Hepatocyte (in vitro differentiated cells): ENCODE results near the gene TYW3. TPM values are rescaled to one million over a fixed set of nuclear protein-coding genes. Genes with fewer than 3 reads are reported as not detected.
A peak's percentile ranks its signal among the peaks of the same experiment; 100 is the strongest.

Experiments
- DNase-seq: peaks from one replicate; pipeline ENCODE4 v3.0.0-alpha.2; 2016; ENCODE audit warnings: low spot score
- H2AFZ ChIP-seq: fragments of 200-600 bp; sonication (generic); 2 replicates; pipeline ENCODE4 v1.6.0; 2016; ENCODE audit warnings: antibody characterized with exemption, mild to moderate bottlenecking
- H3K27ac ChIP-seq: fragments of 200-600 bp; sonication (generic); 2 replicates; pipeline ENCODE4 v1.5.1; 2016; ENCODE audit warnings: mild to moderate bottlenecking
- H3K27me3 ChIP-seq: fragments of 200-600 bp; sonication (generic); 2 replicates; pipeline ENCODE4 v1.6.1; 2016
- H3K36me3 ChIP-seq: fragments of 200-600 bp; sonication (generic); replicated peaks from 2 replicates; pipeline ENCODE4 v1.5.1; 2016; ENCODE audit warnings: low read depth; ENCODE audit not compliant: insufficient read depth
- H3K4me1 ChIP-seq: fragments of 200-600 bp; sonication (generic); 2 replicates; pipeline ENCODE4 v1.5.1; 2016; ENCODE audit warnings: mild to moderate bottlenecking, moderate library complexity; ENCODE audit not compliant: insufficient read depth
- H3K4me2 ChIP-seq: fragments of 200-600 bp; sonication (generic); 2 replicates; pipeline ENCODE4 v1.6.0; 2016
- H3K4me3 ChIP-seq: fragments of 200-600 bp; sonication (generic); 2 replicates; pipeline ENCODE4 v1.5.1; 2016; ENCODE audit warnings: mild to moderate bottlenecking
- H3K79me2 ChIP-seq: fragments of 200-600 bp; sonication (generic); 2 replicates; pipeline ENCODE4 v1.6.0; 2017; ENCODE audit warnings: mild to moderate bottlenecking
- H3K9me2 ChIP-seq: fragments of 200-600 bp; sonication (generic); replicated peaks from 2 replicates; pipeline ENCODE4 v1.6.0; 2017; ENCODE audit warnings: mild to moderate bottlenecking; ENCODE audit not compliant: insufficient read depth
- H3K9me3 ChIP-seq: fragments of 200-600 bp; sonication (generic); 2 replicates; pipeline ENCODE4 v1.5.1; 2016; ENCODE audit warnings: low read depth, mild to moderate bottlenecking
- H4K20me1 ChIP-seq: fragments of 200-600 bp; sonication (generic); 2 replicates; pipeline ENCODE4 v1.6.0; 2016; ENCODE audit warnings: mild to moderate bottlenecking; ENCODE audit not compliant: insufficient read depth, poor library complexity, severe bottlenecking
- EZH2 ChIP-seq: fragments of 200-600 bp; sonication (generic); IDR thresholded peaks from 2 replicates; pipeline ENCODE4 v1.6.1; 2016; ENCODE audit warnings: antibody characterized with exemption, mild to moderate bottlenecking, borderline replicate concordance
- EZH2phosphoT487 ChIP-seq: fragments of 200-600 bp; sonication (generic); IDR thresholded peaks from one replicate; pipeline ENCODE4 v1.6.1; 2018; ENCODE audit warnings: antibody characterized with exemption, mild to moderate bottlenecking, low read depth, moderate library complexity; ENCODE audit not compliant: unreplicated experiment, severe bottlenecking
- WGBS: methylation state at CpG from one replicate; pipeline ENCODE4 v1.1.6; 2016; ENCODE audit warnings: low lambda C conversion rate; ENCODE audit errors: missing lambda C conversion rate; 5-methylcytosine and 5-hydroxymethylcytosine counted together
- polyA plus RNA-seq: library from polyadenylated mRNA; unstranded; fragments of >200 nt; fragmentation: Nextera tagmentation; extraction: Ambion mirVana; gene quantifications from 2 replicates; pipeline ENCODE4 v1.2.1, GENCODE V29; 2016
- total RNA-seq: library from RNA; depleted of rRNA; stranded (reverse); fragments of >200 nt; gene quantifications from 2 replicates; pipeline ENCODE4 v1.2.3, GENCODE V29; 2014
- TF ChIP-seq, protein P1 (sequence below): fragments of 200-600 bp; sonication (generic); IDR thresholded peaks from 2 replicates; pipeline ENCODE4 v1.5.1; 2016; ENCODE audit warnings: antibody characterized with exemption, mild to moderate bottlenecking; ENCODE audit not compliant: poor library complexity

The TYW3 gene, protein sequence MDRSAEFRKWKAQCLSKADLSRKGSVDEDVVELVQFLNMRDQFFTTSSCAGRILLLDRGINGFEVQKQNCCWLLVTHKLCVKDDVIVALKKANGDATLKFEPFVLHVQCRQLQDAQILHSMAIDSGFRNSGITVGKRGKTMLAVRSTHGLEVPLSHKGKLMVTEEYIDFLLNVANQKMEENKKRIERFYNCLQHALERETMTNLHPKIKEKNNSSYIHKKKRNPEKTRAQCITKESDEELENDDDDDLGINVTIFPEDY
- total RNA-seq, result 0.04 and 0.33 TPM in 2 replicates
- 0.42 TPM in 1 of 2 replicates, not detected in the other for polyA plus RNA-seq

DNA sequence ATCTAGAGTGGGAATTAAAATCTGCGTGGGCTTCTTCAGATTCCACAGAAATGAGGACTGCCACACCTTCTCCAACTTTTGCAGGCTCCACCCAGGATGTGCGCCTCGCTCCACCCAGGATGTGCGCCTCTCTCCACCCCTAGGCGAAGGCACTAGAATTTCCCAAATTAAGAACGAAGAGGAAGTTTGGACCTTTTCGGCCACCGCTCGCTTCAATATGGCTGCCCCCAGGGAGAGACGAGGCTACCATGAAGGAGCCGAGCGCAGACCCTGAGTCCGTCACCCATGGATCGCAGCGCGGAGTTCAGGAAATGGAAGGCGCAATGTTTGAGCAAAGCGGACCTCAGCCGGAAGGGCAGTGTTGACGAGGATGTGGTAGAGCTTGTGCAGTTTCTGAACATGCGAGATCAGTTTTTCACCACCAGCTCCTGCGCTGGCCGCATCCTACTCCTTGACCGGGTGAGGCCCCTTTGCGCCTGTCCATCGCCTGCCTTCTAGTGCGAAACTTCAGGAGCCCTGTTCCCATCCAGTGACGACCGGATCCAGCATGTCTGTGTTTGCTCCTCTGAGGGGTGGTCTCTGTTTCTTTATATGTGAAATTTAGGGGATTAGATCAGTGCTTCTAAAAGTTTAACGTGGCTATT, at the start of gene TYW3, which contains the start of gene CRYZ:
Gene TYW3, plus strand, starts transcription at position 193 of the 644 bp plus-strand sequence. Its CDS starts 93 bp downstream, at position 286.
Gene CRYZ, minus strand, starts transcription at position 91 of the 644 bp plus-strand sequence. CDS start 8,229 bp downstream, outside the sequence.
- Histone ChIP-seq H3K27ac (peak within 1 kb of the TSS; percentile 91), H3K4me3 (no peak within 1 kb of the TSS), H3K4me2 (peak within 1 kb of the TSS; percentile 61), H4K20me1 (no peaks in the 10 kb centered on the region), H3K36me3 (no peaks in the 10 kb centered on the region), H2AFZ (no peak within 1 kb of the TSS), H3K9me3 (no peaks in the 10 kb centered on the region), H3K27me3 (no peaks in the 10 kb centered on the region), H3K4me1 (peaks cover 14% of the 10 kb centered on the region), H3K79me2 (no peaks in the 10 kb centered on the region), H3K9me2 (no peaks in the 10 kb centered on the region)
- WGBS, result 96% methylated on average over 30 of the region's 30 CpGs
- TF ChIP-seq EZH2phosphoT487 (no peak), EZH2 (no peak)
- TF ChIP-seq, protein P1, sequence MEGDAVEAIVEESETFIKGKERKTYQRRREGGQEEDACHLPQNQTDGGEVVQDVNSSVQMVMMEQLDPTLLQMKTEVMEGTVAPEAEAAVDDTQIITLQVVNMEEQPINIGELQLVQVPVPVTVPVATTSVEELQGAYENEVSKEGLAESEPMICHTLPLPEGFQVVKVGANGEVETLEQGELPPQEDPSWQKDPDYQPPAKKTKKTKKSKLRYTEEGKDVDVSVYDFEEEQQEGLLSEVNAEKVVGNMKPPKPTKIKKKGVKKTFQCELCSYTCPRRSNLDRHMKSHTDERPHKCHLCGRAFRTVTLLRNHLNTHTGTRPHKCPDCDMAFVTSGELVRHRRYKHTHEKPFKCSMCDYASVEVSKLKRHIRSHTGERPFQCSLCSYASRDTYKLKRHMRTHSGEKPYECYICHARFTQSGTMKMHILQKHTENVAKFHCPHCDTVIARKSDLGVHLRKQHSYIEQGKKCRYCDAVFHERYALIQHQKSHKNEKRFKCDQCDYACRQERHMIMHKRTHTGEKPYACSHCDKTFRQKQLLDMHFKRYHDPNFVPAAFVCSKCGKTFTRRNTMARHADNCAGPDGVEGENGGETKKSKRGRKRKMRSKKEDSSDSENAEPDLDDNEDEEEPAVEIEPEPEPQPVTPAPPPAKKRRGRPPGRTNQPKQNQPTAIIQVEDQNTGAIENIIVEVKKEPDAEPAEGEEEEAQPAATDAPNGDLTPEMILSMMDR, result no peak
- DNase-seq, result no peak

DNA sequence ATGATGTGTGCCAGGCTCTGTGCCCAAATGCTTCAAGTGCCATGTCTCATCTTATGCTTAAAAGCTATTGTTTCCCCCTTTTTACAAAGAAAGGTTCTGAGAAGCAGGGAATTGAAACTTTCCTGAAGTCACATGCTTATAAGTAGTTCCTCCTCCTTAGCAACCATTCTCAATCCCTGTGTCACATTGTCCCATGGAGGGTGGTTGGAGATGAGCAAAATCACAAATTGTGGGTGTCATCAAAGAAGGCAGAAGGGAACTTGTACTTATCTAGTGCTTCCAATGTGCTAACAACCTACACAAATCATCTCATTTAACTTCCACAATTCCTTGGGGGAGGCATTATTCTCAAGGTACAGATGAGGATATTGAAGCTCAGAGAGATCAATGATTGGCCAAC, 49.3 kb upstream of the TYW3 start:
- Histone ChIP-seq H3K9me3 (no peaks in the 10 kb centered on the region), H3K4me2 (no peak overlapping the region), H3K4me3 (no peak overlapping the region), H3K79me2 (no peaks in the 10 kb centered on the region), H3K36me3 (no peaks in the 10 kb centered on the region), H3K27ac (no peak overlapping the region), H3K27me3 (no peaks in the 10 kb centered on the region), H3K4me1 (no peaks in the 10 kb centered on the region), H2AFZ (no peak overlapping the region), H3K9me2 (no peaks in the 10 kb centered on the region), H4K20me1 (no peaks in the 10 kb centered on the region)
- DNase-seq, result no peak
- TF ChIP-seq EZH2 (no peak), EZH2phosphoT487 (no peak)
- TF ChIP-seq, protein P1, result no peak

DNA sequence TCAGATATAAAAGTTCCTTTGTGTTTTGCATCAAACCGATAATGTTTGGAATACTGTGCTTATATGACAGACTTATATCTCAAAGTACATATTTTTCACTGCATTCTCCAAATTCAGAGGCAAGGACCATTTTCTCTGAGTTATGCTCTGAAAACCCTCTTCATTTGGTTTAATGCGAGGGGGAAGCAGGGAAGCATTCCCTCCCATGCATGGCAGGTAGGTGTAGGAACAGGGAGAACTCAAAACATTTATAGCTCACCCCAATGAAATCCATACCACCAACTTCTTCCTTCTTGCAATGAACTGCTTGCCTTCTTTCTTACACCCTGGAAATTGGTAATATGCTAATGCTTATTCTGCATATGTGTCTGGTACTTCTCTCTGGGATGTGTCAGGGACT, 48.7 kb upstream of the TYW3 start:
- Histone ChIP-seq H3K79me2 (no peaks in the 10 kb centered on the region), H3K4me3 (no peak overlapping the region), H3K9me3 (no peaks in the 10 kb centered on the region), H3K27me3 (no peaks in the 10 kb centered on the region), H3K27ac (no peak overlapping the region), H2AFZ (no peak overlapping the region), H3K36me3 (no peaks in the 10 kb centered on the region), H3K9me2 (no peaks in the 10 kb centered on the region), H4K20me1 (no peaks in the 10 kb centered on the region), H3K4me2 (no peak overlapping the region), H3K4me1 (no peaks in the 10 kb centered on the region)
- no peak for DNase-seq
- TF ChIP-seq EZH2phosphoT487, result no peak
- TF ChIP-seq EZH2, result no peak
- TF ChIP-seq, protein P1, result no peak
- WGBS, result 94% methylated on average over 2 of the region's 2 CpGs
